ENCODE results near the gene ZNF491.

DNA sequence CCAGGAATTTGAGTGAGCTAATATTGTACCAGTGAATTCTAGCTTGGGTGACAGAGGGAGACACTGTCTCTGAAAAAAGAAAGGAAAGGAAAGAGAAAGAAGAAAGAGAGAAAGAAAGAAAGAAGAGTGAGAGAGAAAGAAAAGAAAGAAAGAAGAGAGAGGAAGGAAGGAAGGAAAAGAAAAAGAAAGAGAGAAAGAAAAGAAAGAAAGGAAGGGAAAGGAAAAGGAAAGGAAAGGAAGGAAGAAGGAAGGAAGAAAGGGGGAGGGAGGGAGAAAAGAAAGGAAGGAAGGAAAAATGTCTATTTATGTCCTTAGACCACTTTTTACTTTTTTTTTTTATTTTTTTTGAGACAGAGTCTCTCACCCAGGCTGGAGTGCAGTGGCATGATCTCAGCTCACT lies 5.4 kb upstream of the ZNF491 start:
- TF ChIP-seq, protein P1, sequence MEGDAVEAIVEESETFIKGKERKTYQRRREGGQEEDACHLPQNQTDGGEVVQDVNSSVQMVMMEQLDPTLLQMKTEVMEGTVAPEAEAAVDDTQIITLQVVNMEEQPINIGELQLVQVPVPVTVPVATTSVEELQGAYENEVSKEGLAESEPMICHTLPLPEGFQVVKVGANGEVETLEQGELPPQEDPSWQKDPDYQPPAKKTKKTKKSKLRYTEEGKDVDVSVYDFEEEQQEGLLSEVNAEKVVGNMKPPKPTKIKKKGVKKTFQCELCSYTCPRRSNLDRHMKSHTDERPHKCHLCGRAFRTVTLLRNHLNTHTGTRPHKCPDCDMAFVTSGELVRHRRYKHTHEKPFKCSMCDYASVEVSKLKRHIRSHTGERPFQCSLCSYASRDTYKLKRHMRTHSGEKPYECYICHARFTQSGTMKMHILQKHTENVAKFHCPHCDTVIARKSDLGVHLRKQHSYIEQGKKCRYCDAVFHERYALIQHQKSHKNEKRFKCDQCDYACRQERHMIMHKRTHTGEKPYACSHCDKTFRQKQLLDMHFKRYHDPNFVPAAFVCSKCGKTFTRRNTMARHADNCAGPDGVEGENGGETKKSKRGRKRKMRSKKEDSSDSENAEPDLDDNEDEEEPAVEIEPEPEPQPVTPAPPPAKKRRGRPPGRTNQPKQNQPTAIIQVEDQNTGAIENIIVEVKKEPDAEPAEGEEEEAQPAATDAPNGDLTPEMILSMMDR (conservative IDR thresholded peaks at IDR 0.05 in 1 of 2, IDR thresholded peaks at IDR 0.05 in 1 of 2; ENCODE audit: low read depth in 1 of 2, low read length in 2 of 2), result no peak
- no peak for TF ChIP-seq EZH2 (IDR thresholded peaks at IDR 0.05; ENCODE audit: low read length, missing control alignments)
